VCaP (cell line): ENCODE results near the gene BICD1.

Experiments
- H3K27ac ChIP-seq: fragments of 450-650 bp; 2 replicates; pipeline ENCODE4 v1.5.1; 2017
- CTCF ChIP-seq: fragments of 450-650 bp; conservative IDR thresholded peaks from 2 replicates; pipeline ENCODE4 v1.5.1; 2017; ENCODE audit warnings: mild to moderate bottlenecking, moderate library complexity

BICD1 gene

GRCh38 chr12:32110942-32111341 is 4.3 kb downstream of the BICD1 start:
- no peak overlapping the region; the same call in 1 of the 2 replicates for H3K27ac ChIP-seq
- TF ChIP-seq CTCF: no peak

- peak overlapping the region; percentile 72 for H3K27ac ChIP-seq
- TF ChIP-seq CTCF: no peak
These were observed 8.9 kb downstream of the BICD1 start for GRCh38 chr12:32115404-32116104.

GRCh38 chr12:32116897-32117296 is 10.2 kb downstream of the BICD1 start:
- H3K27ac ChIP-seq: peak overlapping the region; percentile 72
- TF ChIP-seq CTCF: no peak

- H3K27ac ChIP-seq: peak overlapping the region; percentile 72
- no peak for TF ChIP-seq CTCF
These were observed 10.7 kb downstream of the BICD1 start for GRCh38 chr12:32117316-32117715.

- TF ChIP-seq CTCF: no peak
- no peak overlapping the region for H3K27ac ChIP-seq
These were observed 12.2 kb downstream of the BICD1 start for GRCh38 chr12:32118806-32119205.

- no peak for TF ChIP-seq CTCF
- H3K27ac ChIP-seq: no peak overlapping the region
These were observed 13.8 kb downstream of the BICD1 start for GRCh38 chr12:32120419-32120818.

GRCh38 chr12:32124637-32125036 is 18.0 kb downstream of the BICD1 start:
- no peak overlapping the region for H3K27ac ChIP-seq
- TF ChIP-seq CTCF: no peak
